HCT116 (cell line): ENCODE results near the gene OSBPL1A. TPM values are rescaled to one million over a fixed set of nuclear protein-coding genes. Genes with fewer than 3 reads are reported as not detected.

Experiments
- ATAC-seq: fragments of 200-7000 bp; cut with Tn5 transposase; 2 replicates; pipeline ENCODE4 v1.9.1; 2020; ENCODE audit warnings: mild to moderate bottlenecking, moderate library complexity
- BruUV-seq: library from RNA; stranded (reverse); fragments of 400-500 nt; replicated peaks from 2 replicates; lab custom pipeline; 2021; lab: Mats Ljungman, UMichigan
- CTCF ChIA-PET: fragments of 300-600 bp; sonication (Branson Sonifier 250); formaldehyde crosslinking; loops from one replicate; lab custom pipeline; 2021; ENCODE audit warnings: antibody characterized with exemption; lab: Charles Lee
- POLR2A ChIA-PET: fragments of 300-600, 350-600 bp; sonication (Branson Sonifier 250); formaldehyde crosslinking; loops from one replicate; lab custom pipeline; 2021; ENCODE audit warnings: antibody characterized with exemption; lab: Charles Lee
- RAD21 ChIA-PET, 2 experiments: fragments of 300-600 bp; sonication (Branson Sonifier 250); formaldehyde crosslinking; loops; one replicate each; lab custom pipeline; 2023; ENCODE audit warnings: low total read pairs in 2 of 2; ENCODE audit not compliant: uncharacterized antibody in 2 of 2, unreplicated experiment in 2 of 2, low non-redundant PET in 1 of 2; lab: Charles Lee
- DNase-seq: peaks from one replicate; pipeline ENCODE4 v3.0.0-alpha.2; 2010; ENCODE audit warnings: low read depth, low spot score
- H2AFZ ChIP-seq: fragments of 200-600 bp; shearing (Covaris generic), sonication (generic); 2 replicates; pipeline ENCODE4 v1.6.1; 2017; ENCODE audit warnings: low read depth, mixed run types, mixed read lengths, antibody characterized with exemption, low read length; ENCODE audit not compliant: poor library complexity, severe bottlenecking
- H3K27ac ChIP-seq: 2 replicates; pipeline ENCODE4 v1.5.1; 2012; ENCODE audit warnings: low read depth, low read length
- H3K27me3 ChIP-seq: fragments of 200-600 bp; sonication (generic); 2 replicates; pipeline ENCODE4 v1.6.1; 2016; ENCODE audit warnings: mixed run types, low read length, mixed read lengths; ENCODE audit not compliant: insufficient read depth
- H3K36me3 ChIP-seq, 2 experiments: fragments of 200-500 bp in 1 of 2; fragments of 200-600 bp in 1 of 2; sonication (Bioruptor generic) in 1 of 2; sonication (generic) in 1 of 2; 2 replicates each; pipeline versions ENCODE4 v1.5.1 to v1.6.1; 2014 to 2016; ENCODE audit warnings: low read length in 2 of 2, inconsistent platforms in 1 of 2, mixed read lengths in 1 of 2, mixed run types in 1 of 2; ENCODE audit not compliant: insufficient read depth in 2 of 2, control insufficient read depth in 1 of 2
- H3K4me1 ChIP-seq, 2 experiments: fragments of 200-600 bp in 1 of 2; sonication (generic) in 1 of 2; 2 replicates each; pipeline versions ENCODE4 v1.5.1 to v1.6.1; 2012 to 2017; ENCODE audit warnings: low read length in 2 of 2, inconsistent platforms in 1 of 2, mild to moderate bottlenecking in 1 of 2, mixed read lengths in 1 of 2, mixed run types in 1 of 2, moderate library complexity in 1 of 2; ENCODE audit not compliant: insufficient read depth in 2 of 2, control insufficient read depth in 1 of 2
- H3K4me2 ChIP-seq: fragments of 200-600 bp; sonication (generic); 2 replicates; pipeline ENCODE4 v1.6.1; 2017; ENCODE audit warnings: mixed run types, low read length, mixed read lengths
- H3K4me3 ChIP-seq, 2 experiments: fragments of 200-600 bp in 1 of 2; sonication (generic) in 1 of 2; replicated peaks in 1 of 2; 2 replicates each; pipeline ENCODE4 v1.5.1; 2011 to 2016; ENCODE audit warnings: low read length in 2 of 2, control low read depth in 1 of 2, low read depth in 1 of 2, mild to moderate bottlenecking in 1 of 2, mixed read lengths in 1 of 2, mixed run types in 1 of 2
- H3K79me2 ChIP-seq: fragments of 200-600 bp; sonication (generic); 2 replicates; pipeline ENCODE4 v1.6.1; 2017; ENCODE audit warnings: mild to moderate bottlenecking, mixed run types, low read length, moderate library complexity, mixed read lengths; ENCODE audit not compliant: insufficient read depth
- H3K9ac ChIP-seq: fragments of 200-600 bp; sonication (generic); 2 replicates; pipeline ENCODE4 v1.6.1; 2016; ENCODE audit warnings: low read length, mixed read lengths
- H3K9me2 ChIP-seq: fragments of 200-600 bp; sonication (generic), shearing (Covaris generic); 2 replicates; pipeline ENCODE4 v1.6.1; 2017; ENCODE audit warnings: mixed run types, mild to moderate bottlenecking, moderate library complexity; ENCODE audit not compliant: insufficient read depth
- H3K9me3 ChIP-seq, 2 experiments: fragments of 200-500 bp in 1 of 2; fragments of 200-600 bp in 1 of 2; sonication (Bioruptor generic) in 1 of 2; sonication (generic) in 1 of 2; 2 replicates each; pipeline ENCODE4 v1.6.1; 2014 to 2017; ENCODE audit warnings: low read length in 2 of 2, mixed read lengths in 2 of 2, inconsistent platforms in 1 of 2, low read depth in 1 of 2, mild to moderate bottlenecking in 1 of 2, mixed run types in 1 of 2, moderate library complexity in 1 of 2; ENCODE audit not compliant: control insufficient read depth in 1 of 2, insufficient read depth in 1 of 2
- H4K20me1 ChIP-seq: fragments of 200-600 bp; sonication (generic), shearing (Covaris generic); 2 replicates; pipeline ENCODE4 v1.6.1; 2017; ENCODE audit warnings: mixed run types, mild to moderate bottlenecking, moderate library complexity; ENCODE audit not compliant: insufficient read depth
- CBX3 ChIP-seq: IDR thresholded peaks from 2 replicates; pipeline ENCODE4 v1.6.1; 2012; ENCODE audit warnings: low read depth
- EZH2 ChIP-seq: fragments of 200-600 bp; sonication (generic); IDR thresholded peaks from 2 replicates; pipeline ENCODE4 v1.6.1; 2017; ENCODE audit warnings: antibody characterized with exemption, mixed run types
- JUND ChIP-seq: IDR thresholded peaks from 2 replicates; pipeline ENCODE4 v1.6.1; 2012
- POLR2A ChIP-seq: IDR thresholded peaks from 2 replicates; pipeline ENCODE4 v1.7.0; 2011; ENCODE audit warnings: borderline replicate concordance; ENCODE audit not compliant: insufficient read depth, insufficient read length; ENCODE audit errors: extremely low read depth
- POLR2AphosphoS5 ChIP-seq: IDR thresholded peaks from 2 replicates; pipeline ENCODE4 v1.6.1; 2011; ENCODE audit warnings: mild to moderate bottlenecking, low read depth, low read length, moderate library complexity
- SP1 ChIP-seq: IDR thresholded peaks from 2 replicates; pipeline ENCODE4 v1.6.1; 2012; ENCODE audit warnings: low read depth
- SRF ChIP-seq: IDR thresholded peaks from 2 replicates; pipeline ENCODE4 v1.6.1; 2012; ENCODE audit warnings: low read depth
- ZNF274 ChIP-seq: fragments of 200-500 bp; sonication (Bioruptor generic); IDR thresholded peaks from 2 replicates; pipeline ENCODE4 v1.6.1; 2014; ENCODE audit warnings: mild to moderate bottlenecking, low read depth, low read length, inconsistent platforms
- intact Hi-C: fragments of 100-400 bp; cut with micrococcal nuclease; formaldehyde crosslinking; loops from 2 replicates; pipeline ENCODE4 v1.10.0; 2022
- total RNA-seq: library from RNA; stranded (reverse); gene quantifications from one replicate; pipeline ENCODE4 v1.2.1, GENCODE V29; 2021; ENCODE audit not compliant: unreplicated experiment
- TF ChIP-seq, protein P1 (sequence below): IDR thresholded peaks from 2 replicates; pipeline ENCODE4 v1.6.1; 2012
- TF ChIP-seq, protein P2 (sequence below): IDR thresholded peaks from 2 replicates; pipeline ENCODE4 v1.6.1; 2012; ENCODE audit warnings: low read depth

OSBPL1A gene
- total RNA-seq, 1 experiment from 2014 or later: 18.9 TPM

DNA sequence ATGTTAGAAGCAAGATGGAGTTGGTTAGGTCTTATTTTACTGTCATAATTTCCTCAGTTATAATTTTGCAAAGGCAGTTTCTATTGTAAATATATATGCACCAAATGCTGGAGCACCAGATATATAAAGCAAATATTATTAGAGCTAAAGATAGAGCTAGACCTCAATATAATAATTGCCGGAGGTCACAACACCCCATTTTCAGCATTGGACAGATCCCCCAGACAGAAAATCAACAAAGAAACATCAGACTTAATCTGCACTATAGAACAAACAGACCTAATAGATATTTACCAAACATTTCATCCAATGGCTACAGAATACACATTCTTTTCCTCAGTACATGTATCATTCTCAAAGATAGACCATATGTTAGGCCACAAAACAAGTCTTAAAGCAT, 143.6 kb downstream of the OSBPL1A start:
- CTCF ChIA-PET: no interaction called here
- H3K4me1 ChIP-seq: no peaks in the 10 kb centered on the region
- H2AFZ ChIP-seq: no peak overlapping the region

More for the DNA sequence above, 143.6 kb downstream of the OSBPL1A start:
- H3K4me2 ChIP-seq: no peak overlapping the region
- peaks cover 0 to 10% of the 10 kb centered on the region in 2 experiments; a peak in 2 of 4 replicates for H3K9me3 ChIP-seq
- no peak for DNase-seq
- no peak overlapping the region for H3K27ac ChIP-seq
- H3K9ac ChIP-seq: no peak overlapping the region
- intact Hi-C loops: no loop called here
- no peaks in the 10 kb centered on the region for H4K20me1 ChIP-seq
- H3K9me2 ChIP-seq: no peaks in the 10 kb centered on the region
- H3K36me3 ChIP-seq: no peaks in the 10 kb centered on the region
- no peak overlapping the region for H3K4me3 ChIP-seq
- TF ChIP-seq EZH2: no peak
- no peak for TF ChIP-seq ZNF274
- no peak for TF ChIP-seq POLR2AphosphoS5
- TF ChIP-seq, protein P1, sequence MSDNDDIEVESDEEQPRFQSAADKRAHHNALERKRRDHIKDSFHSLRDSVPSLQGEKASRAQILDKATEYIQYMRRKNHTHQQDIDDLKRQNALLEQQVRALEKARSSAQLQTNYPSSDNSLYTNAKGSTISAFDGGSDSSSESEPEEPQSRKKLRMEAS: no peak
- TF ChIP-seq POLR2A: no peak
- no peak for TF ChIP-seq SP1
- no peak for TF ChIP-seq SRF
- TF ChIP-seq, protein P2, sequence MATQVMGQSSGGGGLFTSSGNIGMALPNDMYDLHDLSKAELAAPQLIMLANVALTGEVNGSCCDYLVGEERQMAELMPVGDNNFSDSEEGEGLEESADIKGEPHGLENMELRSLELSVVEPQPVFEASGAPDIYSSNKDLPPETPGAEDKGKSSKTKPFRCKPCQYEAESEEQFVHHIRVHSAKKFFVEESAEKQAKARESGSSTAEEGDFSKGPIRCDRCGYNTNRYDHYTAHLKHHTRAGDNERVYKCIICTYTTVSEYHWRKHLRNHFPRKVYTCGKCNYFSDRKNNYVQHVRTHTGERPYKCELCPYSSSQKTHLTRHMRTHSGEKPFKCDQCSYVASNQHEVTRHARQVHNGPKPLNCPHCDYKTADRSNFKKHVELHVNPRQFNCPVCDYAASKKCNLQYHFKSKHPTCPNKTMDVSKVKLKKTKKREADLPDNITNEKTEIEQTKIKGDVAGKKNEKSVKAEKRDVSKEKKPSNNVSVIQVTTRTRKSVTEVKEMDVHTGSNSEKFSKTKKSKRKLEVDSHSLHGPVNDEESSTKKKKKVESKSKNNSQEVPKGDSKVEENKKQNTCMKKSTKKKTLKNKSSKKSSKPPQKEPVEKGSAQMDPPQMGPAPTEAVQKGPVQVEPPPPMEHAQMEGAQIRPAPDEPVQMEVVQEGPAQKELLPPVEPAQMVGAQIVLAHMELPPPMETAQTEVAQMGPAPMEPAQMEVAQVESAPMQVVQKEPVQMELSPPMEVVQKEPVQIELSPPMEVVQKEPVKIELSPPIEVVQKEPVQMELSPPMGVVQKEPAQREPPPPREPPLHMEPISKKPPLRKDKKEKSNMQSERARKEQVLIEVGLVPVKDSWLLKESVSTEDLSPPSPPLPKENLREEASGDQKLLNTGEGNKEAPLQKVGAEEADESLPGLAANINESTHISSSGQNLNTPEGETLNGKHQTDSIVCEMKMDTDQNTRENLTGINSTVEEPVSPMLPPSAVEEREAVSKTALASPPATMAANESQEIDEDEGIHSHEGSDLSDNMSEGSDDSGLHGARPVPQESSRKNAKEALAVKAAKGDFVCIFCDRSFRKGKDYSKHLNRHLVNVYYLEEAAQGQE: no peak
- TF ChIP-seq JUND: no peak
- no peak for TF ChIP-seq CBX3
- no TSS peak for BruUV-seq
- ATAC-seq: no peak
- ChIA-PET POLR2A (no interaction called here), RAD21 (no interaction called here)
- no peaks in the 10 kb centered on the region for H3K27me3 ChIP-seq
- H3K79me2 ChIP-seq: peaks cover 37% of the 10 kb centered on the region
